SK-N-SH treated with all-trans-retinoic acid at 6 μM for 48 hours (cell line): ENCODE data around the gene MUC5B.

Experiments used
- ATAC-seq: fragments of 200-7000 bp; cut with Tn5 transposase; 3 replicates; pipeline ENCODE4 v1.9.1; 2020; ENCODE audit warnings: mild to moderate bottlenecking, moderate library complexity
- ARNTL ChIP-seq: fragments of 450-650 bp; formaldehyde crosslinking; IDR thresholded peaks from 2 replicates; pipeline ENCODE4 v1.5.0; 2020; ENCODE audit warnings: low read depth, mild to moderate bottlenecking, moderate library complexity, borderline replicate concordance
- BACH2 ChIP-seq: fragments of 250-450 bp; sonication (Bioruptor Pico); IDR thresholded peaks from 2 replicates; pipeline ENCODE4 v1.9.0; 2021; ENCODE audit warnings: mild to moderate bottlenecking, borderline replicate concordance
- CSDC2 ChIP-seq: fragments of 250-450 bp; sonication (Bioruptor Pico); IDR thresholded peaks from 2 replicates; pipeline ENCODE4 v1.5.0; 2020; ENCODE audit warnings: mild to moderate bottlenecking, moderate library complexity
- CSRNP3 ChIP-seq: fragments of 250-450 bp; sonication (Bioruptor Pico); IDR thresholded peaks from 2 replicates; pipeline ENCODE4 v1.5.1; 2021; ENCODE audit warnings: mild to moderate bottlenecking, moderate library complexity
- ESRRG ChIP-seq: fragments of 250-450 bp; sonication (Bioruptor Pico); IDR thresholded peaks from 2 replicates; pipeline ENCODE4 v1.6.1; 2021; ENCODE audit warnings: mild to moderate bottlenecking
- GLIS3 ChIP-seq: fragments of 250-450 bp; sonication (Bioruptor Pico); IDR thresholded peaks from 2 replicates; pipeline ENCODE4 v1.5.0; 2020; ENCODE audit warnings: mild to moderate bottlenecking, moderate library complexity
- ISL1 ChIP-seq: fragments of 250-450 bp; sonication (Bioruptor Pico); IDR thresholded peaks from 2 replicates; pipeline ENCODE4 v2.1.2; 2022; ENCODE audit warnings: mild to moderate bottlenecking, moderate library complexity
- PATZ1 ChIP-seq: fragments of 250-450 bp; sonication (Bioruptor Pico); IDR thresholded peaks from 2 replicates; pipeline ENCODE4 v1.8.0; 2020; ENCODE audit warnings: mild to moderate bottlenecking, moderate library complexity, borderline replicate concordance
- PPARA ChIP-seq: fragments of 250-450 bp; sonication (Bioruptor Pico); IDR thresholded peaks from 2 replicates; pipeline ENCODE4 v1.5.0; 2020; ENCODE audit warnings: mild to moderate bottlenecking, borderline replicate concordance
- RARB ChIP-seq: fragments of 250-450 bp; sonication (Bioruptor Pico); IDR thresholded peaks from 2 replicates; pipeline ENCODE4 v1.8.0; 2021; ENCODE audit warnings: mild to moderate bottlenecking, moderate library complexity
- SNAI2 ChIP-seq: fragments of 250-450 bp; sonication (Bioruptor Pico); IDR thresholded peaks from 2 replicates; pipeline ENCODE4 v1.5.0; 2020; ENCODE audit warnings: mild to moderate bottlenecking, moderate library complexity
- TCF4 ChIP-seq: fragments of 250-450 bp; sonication (Bioruptor Pico); IDR thresholded peaks from 2 replicates; pipeline ENCODE4 v1.8.0; 2021; ENCODE audit warnings: mild to moderate bottlenecking, moderate library complexity, borderline replicate concordance
- TOX ChIP-seq: fragments of 250-450 bp; sonication (Bioruptor Pico); IDR thresholded peaks from 2 replicates; pipeline ENCODE4 v1.8.0; 2021; ENCODE audit warnings: mild to moderate bottlenecking, moderate library complexity, borderline replicate concordance
- ZFP3 ChIP-seq: fragments of 250-450 bp; sonication (Bioruptor Pico); IDR thresholded peaks from 2 replicates; pipeline ENCODE4 v1.5.0; 2020; ENCODE audit warnings: mild to moderate bottlenecking, moderate library complexity
- ZFP30 ChIP-seq: fragments of 450-650 bp; formaldehyde crosslinking; IDR thresholded peaks from 2 replicates; pipeline ENCODE4 v1.5.0; 2022; ENCODE audit warnings: mild to moderate bottlenecking, moderate library complexity
- ZNF565 ChIP-seq: fragments of 450-650 bp; formaldehyde crosslinking; conservative IDR thresholded peaks from 2 replicates; pipeline ENCODE4 v1.5.0; 2020; ENCODE audit warnings: low read depth, mild to moderate bottlenecking, moderate library complexity
- ZNF70 ChIP-seq: fragments of 450-650 bp; formaldehyde crosslinking; IDR thresholded peaks from 2 replicates; pipeline ENCODE4 v1.5.0; 2020; ENCODE audit warnings: mild to moderate bottlenecking, moderate library complexity
- ZNF8 ChIP-seq: fragments of 450-650 bp; formaldehyde crosslinking; IDR thresholded peaks from 2 replicates; pipeline ENCODE4 v1.5.0; 2020; ENCODE audit warnings: mild to moderate bottlenecking, moderate library complexity
- TF ChIP-seq, protein P1 (sequence below): fragments of 250-450 bp; sonication (Bioruptor Pico); IDR thresholded peaks from 2 replicates; pipeline ENCODE4 v1.5.0; 2020; ENCODE audit warnings: mild to moderate bottlenecking, moderate library complexity
- TF ChIP-seq, protein P2 (sequence below): fragments of 250-450 bp; sonication (Bioruptor Pico); IDR thresholded peaks from 2 replicates; pipeline ENCODE4 v1.5.1; 2020; ENCODE audit warnings: low read depth, mild to moderate bottlenecking, moderate library complexity

The MUC5B gene

GRCh38 chr11:1224491-1225385 lies 1.9 kb downstream of the MUC5B start (continued):
- no peak for TF ChIP-seq PPARA (CRISPR knock-in tag)
- no peak for TF ChIP-seq PATZ1
- TF ChIP-seq ESRRG (CRISPR knock-in tag): no peak

DNA sequence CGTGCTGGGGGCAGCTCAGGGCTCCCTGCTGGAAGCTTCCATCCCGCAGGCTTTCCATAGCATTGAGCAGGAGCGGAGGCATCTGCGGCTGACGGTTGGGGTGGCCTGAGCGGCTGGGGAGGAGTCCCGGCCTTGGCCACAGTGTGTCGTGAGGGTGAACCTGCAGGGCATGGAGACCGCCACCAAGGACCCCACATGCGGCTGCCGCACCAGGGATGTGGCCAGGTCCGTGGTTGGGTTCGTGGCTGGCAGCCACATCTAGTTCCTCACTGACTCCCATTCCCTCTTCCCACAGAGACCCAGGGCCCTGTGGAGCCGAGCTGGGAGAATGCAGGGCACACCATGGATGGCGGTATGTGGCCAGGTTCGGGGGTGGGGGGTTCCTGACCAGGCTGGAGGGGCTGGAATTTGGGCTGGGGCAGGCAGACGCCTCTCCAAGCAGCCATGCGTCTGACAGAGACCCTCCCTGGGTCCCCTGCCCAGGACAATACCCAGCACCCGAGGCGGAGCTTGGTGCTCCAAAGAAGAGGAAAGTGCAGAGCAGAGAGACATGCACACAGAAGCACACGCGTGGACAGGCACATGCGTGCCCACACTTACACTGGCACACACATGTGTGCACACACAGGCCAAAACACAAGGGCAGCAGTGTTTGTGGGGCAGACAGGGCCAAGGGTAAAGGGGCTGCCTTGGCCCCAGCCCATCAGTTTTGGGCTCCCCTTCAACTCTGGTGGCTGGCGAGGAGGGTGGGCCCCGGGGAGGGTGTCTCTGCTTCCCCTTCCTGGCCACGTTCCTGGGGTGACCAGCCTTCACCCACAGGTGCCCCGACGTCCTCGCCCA lies 2.7 kb downstream of the MUC5B start:
- ATAC-seq: no peak
- TF ChIP-seq ARNTL (no peak), ZNF70 (no peak), SNAI2 (CRISPR knock-in tag) (no peak), CSRNP3 (no peak), RARB (CRISPR knock-in tag) (no peak), BACH2 (CRISPR knock-in tag) (no peak), ZFP30 (CRISPR knock-in tag) (no peak), GLIS3 (CRISPR knock-in tag) (no peak), ZNF8 (CRISPR knock-in tag) (no peak), TOX (CRISPR knock-in tag) (no peak), TCF4 (CRISPR knock-in tag) (no peak), ZFP3 (CRISPR knock-in tag) (no peak), ISL1 (CRISPR knock-in tag) (no peak), ZNF565 (CRISPR knock-in tag) (no peak), CSDC2 (CRISPR knock-in tag) (no peak)
- TF ChIP-seq, protein P1, sequence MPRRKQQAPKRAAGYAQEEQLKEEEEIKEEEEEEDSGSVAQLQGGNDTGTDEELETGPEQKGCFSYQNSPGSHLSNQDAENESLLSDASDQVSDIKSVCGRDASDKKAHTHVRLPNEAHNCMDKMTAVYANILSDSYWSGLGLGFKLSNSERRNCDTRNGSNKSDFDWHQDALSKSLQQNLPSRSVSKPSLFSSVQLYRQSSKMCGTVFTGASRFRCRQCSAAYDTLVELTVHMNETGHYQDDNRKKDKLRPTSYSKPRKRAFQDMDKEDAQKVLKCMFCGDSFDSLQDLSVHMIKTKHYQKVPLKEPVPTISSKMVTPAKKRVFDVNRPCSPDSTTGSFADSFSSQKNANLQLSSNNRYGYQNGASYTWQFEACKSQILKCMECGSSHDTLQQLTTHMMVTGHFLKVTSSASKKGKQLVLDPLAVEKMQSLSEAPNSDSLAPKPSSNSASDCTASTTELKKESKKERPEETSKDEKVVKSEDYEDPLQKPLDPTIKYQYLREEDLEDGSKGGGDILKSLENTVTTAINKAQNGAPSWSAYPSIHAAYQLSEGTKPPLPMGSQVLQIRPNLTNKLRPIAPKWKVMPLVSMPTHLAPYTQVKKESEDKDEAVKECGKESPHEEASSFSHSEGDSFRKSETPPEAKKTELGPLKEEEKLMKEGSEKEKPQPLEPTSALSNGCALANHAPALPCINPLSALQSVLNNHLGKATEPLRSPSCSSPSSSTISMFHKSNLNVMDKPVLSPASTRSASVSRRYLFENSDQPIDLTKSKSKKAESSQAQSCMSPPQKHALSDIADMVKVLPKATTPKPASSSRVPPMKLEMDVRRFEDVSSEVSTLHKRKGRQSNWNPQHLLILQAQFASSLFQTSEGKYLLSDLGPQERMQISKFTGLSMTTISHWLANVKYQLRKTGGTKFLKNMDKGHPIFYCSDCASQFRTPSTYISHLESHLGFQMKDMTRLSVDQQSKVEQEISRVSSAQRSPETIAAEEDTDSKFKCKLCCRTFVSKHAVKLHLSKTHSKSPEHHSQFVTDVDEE (CRISPR knock-in tag): no peak
- TF ChIP-seq, protein P2, sequence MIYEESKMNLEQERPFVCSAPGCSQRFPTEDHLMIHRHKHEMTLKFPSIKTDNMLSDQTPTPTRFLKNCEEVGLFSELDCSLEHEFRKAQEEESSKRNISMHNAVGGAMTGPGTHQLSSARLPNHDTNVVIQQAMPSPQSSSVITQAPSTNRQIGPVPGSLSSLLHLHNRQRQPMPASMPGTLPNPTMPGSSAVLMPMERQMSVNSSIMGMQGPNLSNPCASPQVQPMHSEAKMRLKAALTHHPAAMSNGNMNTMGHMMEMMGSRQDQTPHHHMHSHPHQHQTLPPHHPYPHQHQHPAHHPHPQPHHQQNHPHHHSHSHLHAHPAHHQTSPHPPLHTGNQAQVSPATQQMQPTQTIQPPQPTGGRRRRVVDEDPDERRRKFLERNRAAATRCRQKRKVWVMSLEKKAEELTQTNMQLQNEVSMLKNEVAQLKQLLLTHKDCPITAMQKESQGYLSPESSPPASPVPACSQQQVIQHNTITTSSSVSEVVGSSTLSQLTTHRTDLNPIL (CRISPR knock-in tag): no peak
- TF ChIP-seq, all 23 proteins: peak for 0

GRCh38 chr11:1226226-1226985 lies 3.5 kb downstream of the MUC5B start:
- ATAC-seq: no peak
- TF ChIP-seq BACH2 (CRISPR knock-in tag): no peak
- TF ChIP-seq ZNF565 (CRISPR knock-in tag): no peak
